Transverse colon (tissue), 4 donors: ENCODE results near the gene CFHR2.

ENCODE experiments used
- CTCF ChIP-seq, 5 experiments: fragments of 200-600 bp in 3 of 5; fragments of 450-650 bp in 2 of 5; sonication (generic) in 3 of 5; IDR thresholded peaks; 1 replicate in 2 of 5; 2 replicates in 3 of 5; pipeline ENCODE4 v1.5.1; 2016 to 2017; ENCODE audit warnings: antibody characterized with exemption in 5 of 5, inconsistent platforms in 3 of 5, mild to moderate bottlenecking in 2 of 5, moderate library complexity in 1 of 5
- POLR2AphosphoS5 ChIP-seq, 3 donors: sonication (generic); formaldehyde crosslinking; IDR thresholded peaks; one replicate each; pipeline ENCODE4 v1.6.1; 2016; ENCODE audit warnings: antibody characterized with exemption in 3 of 3

DNA sequence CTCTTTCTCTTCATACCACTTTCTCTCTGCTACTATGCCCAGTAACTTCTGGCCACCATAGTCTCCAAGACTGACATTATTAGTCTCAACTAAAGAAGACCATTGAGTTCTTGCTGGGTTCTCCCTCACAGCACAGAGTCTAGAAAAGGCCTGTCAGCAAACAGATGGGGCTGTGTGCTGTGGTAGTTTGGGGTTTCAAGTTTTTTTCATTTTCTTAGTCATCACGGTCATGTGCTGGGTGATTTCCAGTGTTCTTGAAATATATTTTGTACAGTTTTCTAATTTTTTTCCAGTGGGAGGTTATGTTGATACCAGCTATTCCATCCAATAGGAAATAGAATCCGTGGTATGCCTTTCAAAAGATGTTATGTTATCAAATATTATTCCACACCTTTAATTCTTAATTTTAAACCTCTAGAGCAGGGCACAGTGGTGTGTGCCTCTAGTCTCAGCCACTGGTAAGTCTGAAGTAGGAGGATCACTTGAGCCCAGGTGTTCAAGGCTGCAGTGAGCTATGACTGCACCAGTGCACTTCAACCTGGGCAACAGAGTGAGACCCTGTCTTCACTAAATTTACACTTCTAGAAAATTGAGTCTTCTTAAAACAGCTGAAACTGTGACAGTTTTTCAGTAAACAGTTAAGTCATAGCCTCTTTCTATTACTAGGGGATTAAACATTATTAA is 8.3 kb downstream of the CFHR2 start:
- TF ChIP-seq CTCF (IDR thresholded peaks at IDR 0.05) (no peak), POLR2AphosphoS5 (IDR thresholded peaks at IDR 0.05) (no peak)
